ENCODE data around the gene MRPL52. TPM values are rescaled to one million over a fixed set of nuclear protein-coding genes. Genes with fewer than 3 reads are reported as not detected.
A peak's percentile ranks its signal among the peaks of the same experiment; 100 is the strongest.

Gene MRPL52
- total RNA-seq, 2 experiments from 2014 or later, result 100 to 181 TPM

- Histone ChIP-seq H4K20me1 (ENCODE audit: insufficient read depth, low read length) (no peaks in the 10 kb centered on the region), H3K4me1 (ENCODE audit: insufficient read depth, low read length, poor library complexity, severe bottlenecking) (peaks cover 46% of the 10 kb centered on the region), H3K4me3 (ENCODE audit: low read depth, low read length, poor library complexity, severe bottlenecking) (no peak overlapping the region), H3K27ac (ENCODE audit: low read depth, low read length, poor library complexity, severe bottlenecking) (peak overlapping the region; percentile 33), H3K4me2 (ENCODE audit: low read length) (no peak overlapping the region), H3K9me2 (ENCODE audit: insufficient read depth, low read length) (no peaks in the 10 kb centered on the region), H3K9me3 (ENCODE audit: low read length) (no peaks in the 10 kb centered on the region), H3K79me2 (ENCODE audit: insufficient read depth, low read depth, low read length) (peaks cover 7% of the 10 kb centered on the region; the same call in 1 of the 2 replicates), H2AFZ (ENCODE audit: low read length) (no peak overlapping the region), H3K36me3 (ENCODE audit: insufficient read depth, low read length) (peaks cover 66% of the 10 kb centered on the region)
- POLR2A ChIA-PET, result no interaction called here
- CTCF ChIA-PET (ENCODE audit: unreplicated experiment), result interaction anchor here (1.0 kb wide), 1 partner anchor 72 kb away, joined by 3 read pairs; no protein-coding TSS in a partner anchor
- BruUV-seq (replicated peaks), result no TSS peak
- TF ChIP-seq CTCF (conservative IDR thresholded peaks at IDR 0.05; ENCODE audit: low read length) (no peak), EZH2phosphoT487 (IDR thresholded peaks at IDR 0.05; ENCODE audit: borderline replicate concordance, low read depth, low read length) (no peak)
- intact Hi-C loops (cut with micrococcal nuclease; ENCODE audit: unreplicated experiment), result no loop called here
- no peak for DNase-seq (ENCODE audit: low spot score)
Observed at GRCh38 chr14:22780941-22781300, 48.8 kb upstream of the MRPL52 start.

- H4K20me1 ChIP-seq (ENCODE audit: insufficient read depth, low read length), result no peaks in the 10 kb centered on the region
- TF ChIP-seq EZH2phosphoT487 (IDR thresholded peaks at IDR 0.05; ENCODE audit: borderline replicate concordance, low read depth, low read length), result no peak
- TF ChIP-seq CTCF (conservative IDR thresholded peaks at IDR 0.05; ENCODE audit: low read length), result no peak
- no peaks in the 10 kb centered on the region for H3K9me3 ChIP-seq (ENCODE audit: low read length)
- POLR2A ChIA-PET, result interaction anchor here (0.7 to 2.0 kb wide), 6 partner anchors 14 to 107 kb away, joined by 3 to 9 read pairs (median 6); partner anchors contain the start of gene OXA1L
- no peak overlapping the region for H2AFZ ChIP-seq (ENCODE audit: low read length)
- peaks cover 11% of the 10 kb centered on the region; the same call in 1 of the 2 replicates for H3K79me2 ChIP-seq (ENCODE audit: insufficient read depth, low read depth, low read length)
- no peaks in the 10 kb centered on the region for H3K9me2 ChIP-seq (ENCODE audit: insufficient read depth, low read length)
- CTCF ChIA-PET (ENCODE audit: unreplicated experiment), result interaction anchor here (1.0 kb wide), 1 partner anchor 72 kb away, joined by 3 read pairs; no protein-coding TSS in a partner anchor
- peaks cover 52% of the 10 kb centered on the region for H3K4me1 ChIP-seq (ENCODE audit: insufficient read depth, low read length, poor library complexity, severe bottlenecking)
- no peak overlapping the region for H3K4me3 ChIP-seq (ENCODE audit: low read depth, low read length, poor library complexity, severe bottlenecking)
- no TSS peak for BruUV-seq (replicated peaks)
- no peak for DNase-seq (ENCODE audit: low spot score)
- no peak overlapping the region for H3K4me2 ChIP-seq (ENCODE audit: low read length)
- peak overlapping the region; percentile 33 for H3K27ac ChIP-seq (ENCODE audit: low read depth, low read length, poor library complexity, severe bottlenecking)
- intact Hi-C loops (cut with micrococcal nuclease; ENCODE audit: unreplicated experiment), result no loop called here
- peaks cover 61% of the 10 kb centered on the region for H3K36me3 ChIP-seq (ENCODE audit: insufficient read depth, low read length)
Observed at GRCh38 chr14:22781301-22781991, 48.2 kb upstream of the MRPL52 start.

DNA sequence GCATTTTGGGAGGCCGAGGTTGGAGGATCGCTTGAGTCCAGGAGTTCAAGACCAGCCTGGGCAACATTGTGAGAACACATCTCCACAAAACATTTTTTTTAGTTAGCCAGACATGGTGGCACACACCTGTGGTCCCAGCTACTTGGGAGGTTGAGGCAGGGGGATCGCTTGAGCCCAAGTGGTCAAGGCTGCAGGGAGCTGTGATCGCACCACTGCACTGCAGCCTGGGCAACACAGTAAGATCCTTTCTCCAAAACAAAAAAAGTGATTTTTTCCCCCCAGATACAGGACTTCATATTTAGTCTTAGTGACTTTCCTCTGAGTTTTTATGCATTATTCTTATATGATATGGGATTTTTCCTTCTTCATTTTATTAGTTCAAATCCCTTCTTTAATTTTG, 43.0 kb upstream of the MRPL52 start:
- Histone ChIP-seq H3K36me3 (ENCODE audit: insufficient read depth, low read length) (peaks cover 45% of the 10 kb centered on the region), H2AFZ (ENCODE audit: low read length) (no peak overlapping the region), H3K9me3 (ENCODE audit: low read length) (no peaks in the 10 kb centered on the region), H3K4me2 (ENCODE audit: low read length) (peak overlapping the region; percentile 41), H3K4me1 (ENCODE audit: insufficient read depth, low read length, poor library complexity, severe bottlenecking) (peaks cover 63% of the 10 kb centered on the region), H3K9me2 (ENCODE audit: insufficient read depth, low read length) (no peaks in the 10 kb centered on the region), H3K79me2 (ENCODE audit: insufficient read depth, low read depth, low read length) (peaks cover 49% of the 10 kb centered on the region), H3K4me3 (ENCODE audit: low read depth, low read length, poor library complexity, severe bottlenecking) (no peak overlapping the region), H4K20me1 (ENCODE audit: insufficient read depth, low read length) (no peaks in the 10 kb centered on the region), H3K27ac (ENCODE audit: low read depth, low read length, poor library complexity, severe bottlenecking) (peak overlapping the region; percentile 71)
- TF ChIP-seq EZH2phosphoT487 (IDR thresholded peaks at IDR 0.05; ENCODE audit: borderline replicate concordance, low read depth, low read length) (no peak), CTCF (conservative IDR thresholded peaks at IDR 0.05; ENCODE audit: low read length) (no peak)
- no TSS peak for BruUV-seq (replicated peaks)
- intact Hi-C loops (cut with micrococcal nuclease; ENCODE audit: unreplicated experiment), result no loop called here
- no peak for DNase-seq (ENCODE audit: low spot score)
- ChIA-PET POLR2A (interaction anchor here (0.5 to 1.2 kb wide), 4 partner anchors 16 to 218 kb away, joined by 3 to 4 read pairs (median 3); no protein-coding TSS in a partner anchor), CTCF (ENCODE audit: unreplicated experiment) (no interaction called here)
